A549 (cell line): Measurements from ENCODE around the gene SPG11. TPM values are rescaled to one million over a fixed set of nuclear protein-coding genes. Genes with fewer than 3 reads are reported as not detected.

ENCODE experiments used
- ATAC-seq, 2 experiments: fragments of 200-7000 bp in 1 of 2; fragments of >200 bp in 1 of 2; cut with Nextera tagmentation in 1 of 2; cut with Tn5 transposase in 1 of 2; 3 replicates each; pipeline versions ENCODE4 v1.8.0 to v1.9.1; 2018 to 2020; ENCODE audit warnings: mild to moderate bottlenecking in 1 of 2, moderate library complexity in 1 of 2
- CTCF ChIA-PET: fragments of 300-600 bp; sonication (Branson Sonifier 250); formaldehyde crosslinking; extraction: SDS; loops from one replicate; lab custom pipeline; 2021; ENCODE audit warnings: antibody characterized with exemption, inconsistent platforms; lab: Yijun Ruan, JAX
- POLR2A ChIA-PET: fragments of 350-600 bp; formaldehyde crosslinking; extraction: SDS; loops from one replicate; lab custom pipeline; 2021; ENCODE audit warnings: antibody characterized with exemption, inconsistent platforms; lab: Yijun Ruan, JAX
- DNase-seq, 2 experiments: peaks; one replicate each; pipeline versions ENCODE4 v3.0.0 to v3.0.0-alpha.2; 2011 to 2016; ENCODE audit warnings: low read depth in 1 of 2, low spot score in 1 of 2
- FAIRE-seq: peaks from 2 replicates; lab custom pipeline; 2011; peaks lifted over from hg19 to GRCh38; lab: Jason Lieb, UNC
- H3K27ac ChIP-seq, 2 experiments: fragments of >200 bp; sonication (Bioruptor Twin); formaldehyde crosslinking; 3 replicates each; pipeline ENCODE4 v1.5.1; 2016 to 2017
- H3K4me1 ChIP-seq: fragments of >200 bp; sonication (Bioruptor Twin); formaldehyde crosslinking; 3 replicates; pipeline ENCODE4 v1.6.1; 2016
- H3K4me2 ChIP-seq: fragments of >200 bp; sonication (Bioruptor Twin); formaldehyde crosslinking; 3 replicates; pipeline ENCODE4 v1.6.1; 2016
- H3K4me3 ChIP-seq: fragments of >200 bp; sonication (Bioruptor Twin); formaldehyde crosslinking; 3 replicates; pipeline ENCODE4 v1.5.1; 2016
- H3K9me3 ChIP-seq: fragments of >200 bp; sonication (Bioruptor Twin); formaldehyde crosslinking; 3 replicates; pipeline ENCODE4 v1.6.1; 2016
- ATOH8 ChIP-seq: fragments of 250-450 bp; sonication (Bioruptor Pico); IDR thresholded peaks from 2 replicates; pipeline ENCODE4 v1.5.0; 2020; ENCODE audit warnings: low read depth, mild to moderate bottlenecking, moderate library complexity
- CHD2 ChIP-seq: fragments of 150-350 bp; IDR thresholded peaks from 2 replicates; pipeline ENCODE4 v1.6.1; 2014; ENCODE audit warnings: low read length; ENCODE audit not compliant: partially characterized antibody
- CHD4 ChIP-seq: fragments of 200-600 bp; sonication (generic); IDR thresholded peaks from 2 replicates; pipeline ENCODE4 v1.6.1; 2016; ENCODE audit warnings: antibody characterized with exemption, mild to moderate bottlenecking, borderline replicate concordance
- ESRRA ChIP-seq: fragments of 150-350 bp; IDR thresholded peaks from 2 replicates; pipeline ENCODE4 v1.6.1; 2014; ENCODE audit warnings: mild to moderate bottlenecking, low read length, borderline replicate concordance
- FOSB ChIP-seq: fragments of 250-450 bp; sonication (Bioruptor Pico); IDR thresholded peaks from 2 replicates; pipeline ENCODE4 v1.5.0; 2020; ENCODE audit warnings: mild to moderate bottlenecking, moderate library complexity
- FOSL2 ChIP-seq, 2 experiments: fragments of 450-650 bp in 1 of 2; fragments of >200 bp in 1 of 2; sonication (Bioruptor Twin) in 1 of 2; formaldehyde crosslinking; IDR thresholded peaks; 2 replicates each; pipeline versions ENCODE4 v1.5.0 to v1.6.1; 2016 to 2020; ENCODE audit warnings: mild to moderate bottlenecking in 1 of 2, moderate library complexity in 1 of 2
- MAZ ChIP-seq: fragments of 150-350 bp; IDR thresholded peaks from 2 replicates; pipeline ENCODE4 v1.6.1; 2014; ENCODE audit warnings: antibody characterized with exemption, low read depth, low read length, borderline replicate concordance
- MYC ChIP-seq: IDR thresholded peaks from 2 replicates; pipeline ENCODE4 v1.6.1; 2012; ENCODE audit warnings: mild to moderate bottlenecking, inconsistent platforms, low read length, improper control_type of control experiment, borderline replicate concordance
- NFE2L2 ChIP-seq: fragments of 150-350 bp; conservative IDR thresholded peaks from 2 replicates; pipeline ENCODE4 v1.6.1; 2014; ENCODE audit warnings: low read length
- NPAS2 ChIP-seq: fragments of 250-450 bp; sonication (Bioruptor Pico); IDR thresholded peaks from 2 replicates; pipeline ENCODE4 v1.8.0; 2022; ENCODE audit warnings: mild to moderate bottlenecking, moderate library complexity, borderline replicate concordance
- PHF8 ChIP-seq: fragments of 200-600 bp; sonication (generic); IDR thresholded peaks from 2 replicates; pipeline ENCODE4 v1.6.1; 2016; ENCODE audit warnings: low read depth, mild to moderate bottlenecking, antibody characterized with exemption, moderate library complexity, borderline replicate concordance
- POLR2A ChIP-seq: IDR thresholded peaks from 2 replicates; pipeline ENCODE4 v1.6.1; 2012; ENCODE audit warnings: mild to moderate bottlenecking, low read length
- POLR2AphosphoS2 ChIP-seq: conservative IDR thresholded peaks from 2 replicates; pipeline ENCODE4 v1.6.1; 2012; ENCODE audit warnings: low read length, improper control_type of control experiment, inconsistent platforms
- RARB ChIP-seq: fragments of 250-450 bp; sonication (Bioruptor Pico); IDR thresholded peaks from 2 replicates; pipeline ENCODE4 v1.8.0; 2021; ENCODE audit warnings: mild to moderate bottlenecking, moderate library complexity
- RCOR1 ChIP-seq: fragments of 150-350 bp; IDR thresholded peaks from 2 replicates; pipeline ENCODE4 v1.6.1; 2014; ENCODE audit warnings: antibody characterized with exemption, low read length, low read depth
- RFX5 ChIP-seq: fragments of 450-650 bp; IDR thresholded peaks from 2 replicates; pipeline ENCODE4 v1.7.1; 2014; ENCODE audit warnings: antibody characterized with exemption, mild to moderate bottlenecking, moderate library complexity
- SMC3 ChIP-seq: fragments of >200 bp; sonication (Bioruptor Twin); formaldehyde crosslinking; IDR thresholded peaks from 3 replicates; pipeline ENCODE4 v1.6.1; 2018; ENCODE audit warnings: inconsistent platforms
- TP53 ChIP-seq: fragments of 250-450 bp; sonication (Bioruptor Pico); IDR thresholded peaks from 2 replicates; pipeline ENCODE4 v1.5.0; 2021; ENCODE audit warnings: mild to moderate bottlenecking, moderate library complexity
- USF2 ChIP-seq: fragments of 450-650 bp; IDR thresholded peaks from 2 replicates; pipeline ENCODE4 v1.6.1; 2014; ENCODE audit warnings: antibody characterized with exemption
- ZFP36 ChIP-seq: fragments of 450-650 bp; IDR thresholded peaks from 2 replicates; pipeline ENCODE4 v1.6.1; 2014; ENCODE audit warnings: borderline replicate concordance; ENCODE audit not compliant: partially characterized antibody
- ZSCAN20 ChIP-seq: fragments of 250-450 bp; sonication (Bioruptor Pico); IDR thresholded peaks from 2 replicates; pipeline ENCODE4 v1.8.0; 2022; ENCODE audit warnings: mild to moderate bottlenecking, moderate library complexity
- WGBS: methylation state at CpG from one replicate; pipeline ENCODE4 v1.1.6; 2017; ENCODE audit errors: missing lambda C conversion rate; 5-methylcytosine and 5-hydroxymethylcytosine counted together
- polyA plus RNA-seq, 4 experiments: library from polyadenylated mRNA; depleted of rRNA in 3 of 4; stranded (reverse); fragments of >200 nt; fragmentation: RNase III in 1 of 4; extraction: RNeasy Plus Mini Kit Qiagen cat#74134 plus additional on column Dnase treatment in 1 of 4; gene quantifications; 2 replicates in 3 of 4; 3 replicates in 1 of 4; pipeline ENCODE4 v1.2.3, GENCODE V29; 2011 to 2017
- TF ChIP-seq, protein P1 (sequence below): IDR thresholded peaks from 2 replicates; pipeline ENCODE4 v1.6.1; 2012
- TF ChIP-seq, protein P2 (sequence below): IDR thresholded peaks from 2 replicates; pipeline ENCODE4 v1.6.1; 2012; ENCODE audit warnings: low read depth, borderline replicate concordance
- TF ChIP-seq, protein P3 (sequence below): fragments of >200 bp; sonication (Bioruptor Twin); formaldehyde crosslinking; IDR thresholded peaks from 3 replicates; pipeline ENCODE4 v1.5.1; 2016

Gene SPG11
- polyA plus RNA-seq, 2 of the 4 experiments (the other 2 are of a cell fraction), result 7.6 to 26.9 TPM

DNA sequence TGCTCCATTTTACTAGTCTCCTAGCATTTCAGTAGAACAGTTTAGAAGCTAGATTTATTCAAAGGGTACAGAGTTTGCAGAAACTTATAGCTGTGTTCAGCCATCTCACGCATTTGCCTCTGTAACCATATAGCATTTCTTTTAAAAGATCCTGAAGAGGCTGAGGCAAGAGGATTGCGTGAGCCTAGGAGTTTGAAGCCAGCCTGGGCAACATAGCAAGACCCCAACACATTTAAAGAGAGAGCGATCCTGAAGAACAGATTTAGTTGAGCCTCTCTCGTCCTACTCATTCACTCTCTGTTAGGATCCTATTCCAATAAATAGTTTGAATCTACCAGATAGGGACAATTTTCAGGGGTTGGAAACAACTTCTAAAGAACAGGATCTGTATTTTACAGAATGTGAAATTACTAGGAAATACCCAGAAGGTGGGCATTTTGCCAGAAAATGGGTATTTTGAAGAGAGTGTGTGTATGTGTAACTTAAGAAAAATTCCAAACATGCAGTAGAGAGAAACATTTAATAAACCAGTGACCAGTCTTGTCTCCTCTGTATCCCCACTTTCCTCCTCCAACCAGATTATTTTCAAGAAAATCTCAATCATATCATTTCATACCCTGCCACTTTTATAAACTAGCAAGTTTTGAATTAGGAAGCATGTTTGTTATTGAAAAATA is 122.0 kb downstream of the SPG11 start (continued):
- no peak for TF ChIP-seq NFE2L2
- TF ChIP-seq, protein P1, sequence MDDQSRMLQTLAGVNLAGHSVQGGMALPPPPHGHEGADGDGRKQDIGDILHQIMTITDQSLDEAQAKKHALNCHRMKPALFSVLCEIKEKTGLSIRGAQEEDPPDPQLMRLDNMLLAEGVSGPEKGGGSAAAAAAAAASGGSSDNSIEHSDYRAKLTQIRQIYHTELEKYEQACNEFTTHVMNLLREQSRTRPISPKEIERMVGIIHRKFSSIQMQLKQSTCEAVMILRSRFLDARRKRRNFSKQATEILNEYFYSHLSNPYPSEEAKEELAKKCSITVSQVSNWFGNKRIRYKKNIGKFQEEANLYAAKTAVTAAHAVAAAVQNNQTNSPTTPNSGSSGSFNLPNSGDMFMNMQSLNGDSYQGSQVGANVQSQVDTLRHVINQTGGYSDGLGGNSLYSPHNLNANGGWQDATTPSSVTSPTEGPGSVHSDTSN, result no peak
- TF ChIP-seq POLR2AphosphoS2, result no peak

DNA sequence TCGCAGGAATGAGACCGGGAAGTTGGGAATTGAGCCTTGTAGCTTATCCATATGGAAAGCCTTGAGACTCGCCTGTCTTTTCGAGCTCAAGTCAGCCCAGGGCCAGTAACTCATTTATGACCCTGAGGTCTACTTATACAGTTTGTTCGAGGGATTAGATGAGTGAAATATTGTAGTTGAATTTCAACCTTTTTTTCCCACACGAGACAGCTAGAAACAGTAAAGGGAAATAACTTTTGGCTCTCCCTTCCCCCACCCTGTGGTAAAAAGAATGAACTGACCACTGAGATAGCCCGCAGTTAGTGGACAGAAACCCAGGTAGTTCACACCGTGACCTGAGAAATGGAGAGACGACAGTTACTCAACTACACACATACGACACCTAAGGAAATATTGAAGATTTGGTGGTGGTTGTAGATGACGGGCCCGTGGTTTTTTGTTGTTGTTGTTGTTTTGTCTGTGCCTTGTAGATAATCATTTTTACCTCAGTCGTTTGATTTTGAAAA is 125.7 kb downstream of the SPG11 start:
- no peak for FAIRE-seq
- TF ChIP-seq, protein P2, sequence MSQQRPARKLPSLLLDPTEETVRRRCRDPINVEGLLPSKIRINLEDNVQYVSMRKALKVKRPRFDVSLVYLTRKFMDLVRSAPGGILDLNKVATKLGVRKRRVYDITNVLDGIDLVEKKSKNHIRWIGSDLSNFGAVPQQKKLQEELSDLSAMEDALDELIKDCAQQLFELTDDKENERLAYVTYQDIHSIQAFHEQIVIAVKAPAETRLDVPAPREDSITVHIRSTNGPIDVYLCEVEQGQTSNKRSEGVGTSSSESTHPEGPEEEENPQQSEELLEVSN, result 0 out of 2 replicates have a peak, but pooled peaks have one; percentile 10
- TF ChIP-seq NPAS2 (no peak), CHD2 (peak; percentile 52), USF2 (0 out of 2 replicates have a peak, but pooled peaks have one; percentile 5), SMC3 (no peak), MYC (no peak), ZFP36 (no peak), RARB (no peak), RCOR1 (no peak), ESRRA (no peak), RFX5 (no peak), PHF8 (no peak)
- TF ChIP-seq, all 56 proteins: peak for 3
- Histone ChIP-seq H3K27ac (peak overlapping the region; percentile 99 to 100), H3K9me3 (no peaks in the 10 kb centered on the region), H3K4me3 (peak overlapping the region; percentile 98), H3K4me1 (peaks cover 36% of the 10 kb centered on the region), H3K4me2 (peak overlapping the region; percentile 96)
- POLR2A ChIA-PET, result interaction anchor here (0.6 to 1.6 kb wide), 4 partner anchors 9 to 126 kb away, joined by 3 to 14 read pairs (median 4); partner anchors contain the start of genes CTDSPL2 and SPG11
- WGBS, result 2% methylated on average over 13 of the region's 13 CpGs
- CTCF ChIA-PET, result interaction anchor here (0.6 to 1.4 kb wide), 3 partner anchors 8 to 14 kb away, joined by 3 to 5 read pairs (median 4); no protein-coding TSS in a partner anchor
- DNase-seq, result peak in 1 of 2 experiments; percentile 25
- ATAC-seq, result peak; percentile 16 to 28

GRCh38 chr15:44536962-44537734 is 126.3 kb downstream of the SPG11 start, which contains the start of gene EIF3J:
TSS of gene EIF3J (plus strand) at chr15:44537147. CDS start at chr15:44537195, 48 bp downstream.
- Histone ChIP-seq H3K4me2 (peak within 1 kb of the TSS; percentile 96), H3K4me1 (peaks cover 33% of the 10 kb centered on the region), H3K9me3 (no peaks in the 10 kb centered on the region), H3K27ac (peak within 1 kb of the TSS; percentile 99 to 100), H3K4me3 (peak within 1 kb of the TSS; percentile 98)
- ATAC-seq (peak; percentile 90 to 96), DNase-seq (peak; percentile 79 to 95), FAIRE-seq (no peak)
- WGBS, result 0% methylated on average over 6 of the region's 97 CpGs
- POLR2A ChIA-PET, result interaction anchor here (0.6 to 1.6 kb wide), 11 partner anchors 9 to 737 kb away, joined by 3 to 14 read pairs (median 3); partner anchors contain the start of genes CTDSPL2, GOLM2 and HYPK
- CTCF ChIA-PET, result interaction anchor here (1.4 kb wide), 1 partner anchor 9 kb away, joined by 3 read pairs; no protein-coding TSS in a partner anchor
- no peak for TF ChIP-seq FOSB
- TF ChIP-seq, protein P2, result peak; percentile 64
- TF ChIP-seq, protein P3, sequence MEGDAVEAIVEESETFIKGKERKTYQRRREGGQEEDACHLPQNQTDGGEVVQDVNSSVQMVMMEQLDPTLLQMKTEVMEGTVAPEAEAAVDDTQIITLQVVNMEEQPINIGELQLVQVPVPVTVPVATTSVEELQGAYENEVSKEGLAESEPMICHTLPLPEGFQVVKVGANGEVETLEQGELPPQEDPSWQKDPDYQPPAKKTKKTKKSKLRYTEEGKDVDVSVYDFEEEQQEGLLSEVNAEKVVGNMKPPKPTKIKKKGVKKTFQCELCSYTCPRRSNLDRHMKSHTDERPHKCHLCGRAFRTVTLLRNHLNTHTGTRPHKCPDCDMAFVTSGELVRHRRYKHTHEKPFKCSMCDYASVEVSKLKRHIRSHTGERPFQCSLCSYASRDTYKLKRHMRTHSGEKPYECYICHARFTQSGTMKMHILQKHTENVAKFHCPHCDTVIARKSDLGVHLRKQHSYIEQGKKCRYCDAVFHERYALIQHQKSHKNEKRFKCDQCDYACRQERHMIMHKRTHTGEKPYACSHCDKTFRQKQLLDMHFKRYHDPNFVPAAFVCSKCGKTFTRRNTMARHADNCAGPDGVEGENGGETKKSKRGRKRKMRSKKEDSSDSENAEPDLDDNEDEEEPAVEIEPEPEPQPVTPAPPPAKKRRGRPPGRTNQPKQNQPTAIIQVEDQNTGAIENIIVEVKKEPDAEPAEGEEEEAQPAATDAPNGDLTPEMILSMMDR, result no peak
- TF ChIP-seq POLR2A, result peak; percentile 57
- TF ChIP-seq FOSL2 (IDR thresholded peaks at IDR 0.05), result no peak
- peak; percentile 89 for TF ChIP-seq FOSL2 (CRISPR knock-in tag; IDR thresholded peaks at IDR 0.05)
- no peak for TF ChIP-seq MAZ
- TF ChIP-seq, protein P1, result 0 out of 2 replicates have a peak, but pooled peaks have one; percentile 5
- peak; percentile 37; the same call in 1 of the 2 replicates for TF ChIP-seq MYC
- TF ChIP-seq TP53 (CRISPR knock-in tag), result peak; percentile 19; the same call in 1 of the 2 replicates
- TF ChIP-seq ZSCAN20 (CRISPR knock-in tag), result no peak
- TF ChIP-seq ATOH8 (CRISPR knock-in tag), result 0 out of 2 replicates have a peak, but pooled peaks have one; percentile 28
- no peak for TF ChIP-seq CHD4
